Duodenal mucosa (tissue), 2 donors: ENCODE results near the gene IFT88.
A peak's percentile ranks its signal among the peaks of the same experiment; 100 is the strongest.

ENCODE experiments used
- H3K27ac ChIP-seq: one replicate; pipeline ENCODE4 v1.7.0; 2013; ENCODE audit warnings: low read depth, low read length
- H3K27me3 ChIP-seq, 2 donors: one replicate each; pipeline ENCODE4 v1.7.0; 2013; ENCODE audit warnings: low read length in 2 of 2, control low read depth in 1 of 2; ENCODE audit not compliant: insufficient read depth in 2 of 2, control insufficient read depth in 1 of 2
- H3K36me3 ChIP-seq, 2 donors: one replicate each; pipeline ENCODE4 v1.7.0; 2013; ENCODE audit warnings: low read length in 2 of 2, control low read depth in 1 of 2; ENCODE audit not compliant: insufficient read depth in 2 of 2, control insufficient read depth in 1 of 2
- H3K4me1 ChIP-seq, 2 donors: one replicate each; pipeline ENCODE4 v1.7.0; 2013; ENCODE audit warnings: low read length in 2 of 2, control low read depth in 1 of 2; ENCODE audit not compliant: insufficient read depth in 2 of 2, control insufficient read depth in 1 of 2
- H3K4me3 ChIP-seq, 2 donors: one replicate each; pipeline ENCODE4 v1.7.0; 2013; ENCODE audit warnings: low read length in 2 of 2, low read depth in 1 of 2
- H3K9ac ChIP-seq, 2 donors: one replicate each; pipeline ENCODE4 v1.7.0; 2013; ENCODE audit warnings: low read length in 2 of 2, low read depth in 1 of 2
- H3K9me3 ChIP-seq, 2 donors: one replicate each; pipeline ENCODE4 v1.7.0; 2013; ENCODE audit warnings: low read length in 2 of 2, control low read depth in 1 of 2; ENCODE audit not compliant: control insufficient read depth in 1 of 2

IFT88 gene, protein sequence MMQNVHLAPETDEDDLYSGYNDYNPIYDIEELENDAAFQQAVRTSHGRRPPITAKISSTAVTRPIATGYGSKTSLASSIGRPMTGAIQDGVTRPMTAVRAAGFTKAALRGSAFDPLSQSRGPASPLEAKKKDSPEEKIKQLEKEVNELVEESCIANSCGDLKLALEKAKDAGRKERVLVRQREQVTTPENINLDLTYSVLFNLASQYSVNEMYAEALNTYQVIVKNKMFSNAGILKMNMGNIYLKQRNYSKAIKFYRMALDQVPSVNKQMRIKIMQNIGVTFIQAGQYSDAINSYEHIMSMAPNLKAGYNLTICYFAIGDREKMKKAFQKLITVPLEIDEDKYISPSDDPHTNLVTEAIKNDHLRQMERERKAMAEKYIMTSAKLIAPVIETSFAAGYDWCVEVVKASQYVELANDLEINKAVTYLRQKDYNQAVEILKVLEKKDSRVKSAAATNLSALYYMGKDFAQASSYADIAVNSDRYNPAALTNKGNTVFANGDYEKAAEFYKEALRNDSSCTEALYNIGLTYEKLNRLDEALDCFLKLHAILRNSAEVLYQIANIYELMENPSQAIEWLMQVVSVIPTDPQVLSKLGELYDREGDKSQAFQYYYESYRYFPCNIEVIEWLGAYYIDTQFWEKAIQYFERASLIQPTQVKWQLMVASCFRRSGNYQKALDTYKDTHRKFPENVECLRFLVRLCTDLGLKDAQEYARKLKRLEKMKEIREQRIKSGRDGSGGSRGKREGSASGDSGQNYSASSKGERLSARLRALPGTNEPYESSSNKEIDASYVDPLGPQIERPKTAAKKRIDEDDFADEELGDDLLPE

DNA sequence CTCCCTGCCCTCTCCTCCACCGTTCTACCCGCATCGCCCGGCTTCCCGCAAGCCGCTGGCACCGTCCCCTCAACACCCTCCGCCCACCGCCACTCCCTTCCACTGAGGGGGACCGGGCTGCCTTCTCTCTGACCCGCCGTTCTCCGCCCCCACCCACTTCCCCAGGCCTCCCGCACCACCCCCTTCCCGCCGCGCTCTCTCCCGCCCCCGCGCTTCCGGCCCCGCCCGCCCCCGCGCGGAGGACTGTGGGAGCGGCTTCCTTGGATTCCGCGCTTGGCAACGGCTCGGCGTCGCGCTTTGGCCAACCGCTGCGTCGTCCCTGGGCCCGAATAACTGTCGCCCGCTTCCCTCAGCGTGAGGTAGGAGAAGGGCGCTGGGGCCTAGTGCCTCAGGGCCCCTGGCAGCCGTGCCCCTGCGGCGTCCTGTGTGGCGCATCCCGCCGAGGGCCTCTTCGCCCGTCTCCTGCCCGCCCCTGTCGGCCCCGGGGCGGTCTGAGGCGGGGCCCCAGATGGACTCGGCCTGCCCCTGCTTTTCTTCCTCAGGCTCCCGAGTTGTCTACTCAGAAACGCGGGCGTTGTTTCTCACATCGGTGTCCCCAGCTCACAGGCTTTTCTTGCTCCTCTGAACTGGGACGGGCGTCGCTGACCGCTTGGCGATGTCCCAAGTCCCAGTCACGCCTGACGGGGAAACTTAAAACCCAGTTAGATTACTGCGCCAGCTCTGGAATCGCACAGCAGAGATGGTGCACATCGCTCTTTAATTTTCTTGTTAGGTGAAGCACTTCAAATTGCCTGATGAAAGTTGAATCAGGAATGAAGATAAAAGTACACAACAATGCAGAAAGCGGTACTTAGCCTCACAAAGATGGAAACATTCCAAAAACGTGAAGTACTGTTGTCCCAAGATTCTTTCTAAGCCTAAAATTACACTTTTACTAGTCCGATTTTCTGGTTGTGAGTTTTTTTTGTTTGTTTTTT lies at the start of gene IFT88:
Gene IFT88 (plus strand): TSS at position 260 of the 977 bp plus-strand sequence. CDS start 7,229 bp downstream, outside the sequence.
- peak within 1 kb of the TSS; percentile 86 to 89 for H3K9ac ChIP-seq
- H3K9me3 ChIP-seq, result peaks cover 4 to 6% of the 10 kb centered on the region in 2 donors
- no peaks in the 10 kb centered on the region for H3K36me3 ChIP-seq
- peak within 1 kb of the TSS; percentile 89 for H3K27ac ChIP-seq
- H3K4me3 ChIP-seq, result peak within 1 kb of the TSS; percentile 73 to 91
- H3K4me1 ChIP-seq, result peaks cover 9 to 11% of the 10 kb centered on the region in 2 donors
- no peaks in the 10 kb centered on the region for H3K27me3 ChIP-seq

- no peak overlapping the region for H3K9ac ChIP-seq
- H3K4me3 ChIP-seq, result no peak overlapping the region
- H3K27ac ChIP-seq, result no peak overlapping the region
- peaks cover 14 to 33% of the 10 kb centered on the region in 2 donors for H3K4me1 ChIP-seq
- no peaks in the 10 kb centered on the region for H3K27me3 ChIP-seq
- peaks cover 0 to 4% of the 10 kb centered on the region in 2 donors for H3K36me3 ChIP-seq
- H3K9me3 ChIP-seq, result no peaks in the 10 kb centered on the region
Observed at GRCh38 chr13:20518660-20519100, 48.3 kb upstream of the IFT88 start.

GRCh38 chr13:20519875-20520274 lies 47.1 kb upstream of the IFT88 start:
- Histone ChIP-seq H3K4me1 (peaks cover 21 to 38% of the 10 kb centered on the region in 2 donors), H3K9me3 (no peaks in the 10 kb centered on the region), H3K36me3 (no peaks in the 10 kb centered on the region), H3K4me3 (peak overlapping the region; percentile 24 to 40), H3K27ac (peak overlapping the region; percentile 58), H3K9ac (no peak overlapping the region), H3K27me3 (no peaks in the 10 kb centered on the region)

GRCh38 chr13:20521364-20522115 lies 45.4 kb upstream of the IFT88 start:
- Histone ChIP-seq H3K27me3 (no peaks in the 10 kb centered on the region), H3K4me3 (peak overlapping the region in 1 of 2 donors; percentile 27), H3K9me3 (no peaks in the 10 kb centered on the region), H3K4me1 (peaks cover 27 to 41% of the 10 kb centered on the region in 2 donors), H3K27ac (peak overlapping the region; percentile 21), H3K36me3 (no peaks in the 10 kb centered on the region), H3K9ac (no peak overlapping the region)

DNA sequence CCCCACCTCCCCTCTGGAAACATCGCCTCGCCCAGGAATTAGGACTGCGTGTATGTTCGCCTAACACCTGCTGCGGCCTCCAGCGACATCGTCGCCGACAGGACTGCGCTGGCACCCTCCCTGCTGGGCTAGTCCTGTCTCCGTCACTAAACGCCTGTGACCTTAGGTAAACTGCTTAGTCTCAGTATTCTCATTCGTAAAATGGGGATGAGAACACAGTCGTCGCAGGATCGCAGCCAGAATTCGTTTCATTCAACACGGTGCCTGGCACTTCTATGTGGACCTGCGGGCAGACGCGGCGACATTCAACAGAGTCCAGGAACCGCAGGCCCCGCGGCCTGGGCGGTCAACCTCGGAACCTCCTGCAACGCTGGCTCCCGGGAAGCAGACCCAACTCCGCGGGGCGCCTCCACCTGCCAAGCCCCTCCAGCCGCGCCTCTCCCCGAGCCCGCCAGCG lies 41.8 kb upstream of the IFT88 start:
- Histone ChIP-seq H3K9me3 (no peaks in the 10 kb centered on the region), H3K27ac (peak overlapping the region; percentile 87), H3K36me3 (no peaks in the 10 kb centered on the region), H3K4me1 (peaks cover 32% of the 10 kb centered on the region in 2 donors), H3K27me3 (no peaks in the 10 kb centered on the region), H3K4me3 (peak overlapping the region; percentile 83 to 95), H3K9ac (peak overlapping the region; percentile 75 to 87)

GRCh38 chr13:20525601-20526544 lies 41.1 kb upstream of the IFT88 start, which contains the start of gene CRYL1:
Gene CRYL1, minus strand, starts transcription at chr13:20525857. Its CDS starts 63 bp downstream, at chr13:20525794.
- Histone ChIP-seq H3K27ac (peak within 1 kb of the TSS; percentile 87), H3K9ac (peak within 1 kb of the TSS; percentile 87 to 97), H3K9me3 (no peaks in the 10 kb centered on the region)

GRCh38 chr13:20526664-20527063 lies 40.3 kb upstream of the IFT88 start:
- Histone ChIP-seq H3K27ac (no peak overlapping the region), H3K4me3 (peak overlapping the region; percentile 83 to 95), H3K9ac (peak overlapping the region; percentile 87 to 97), H3K27me3 (no peaks in the 10 kb centered on the region), H3K36me3 (no peaks in the 10 kb centered on the region), H3K9me3 (no peaks in the 10 kb centered on the region), H3K4me1 (peaks cover 21 to 27% of the 10 kb centered on the region in 2 donors)

More at GRCh38 chr13:20525601-20526544, 41.1 kb upstream of the IFT88 start, which contains the start of gene CRYL1:
- H3K27me3 ChIP-seq, result no peaks in the 10 kb centered on the region
- H3K36me3 ChIP-seq, result no peaks in the 10 kb centered on the region
- H3K4me1 ChIP-seq, result peaks cover 27 to 28% of the 10 kb centered on the region in 2 donors
- H3K4me3 ChIP-seq, result peak within 1 kb of the TSS; percentile 83 to 95

- H3K9ac ChIP-seq, result no peak overlapping the region
- H3K9me3 ChIP-seq, result no peaks in the 10 kb centered on the region
- no peaks in the 10 kb centered on the region for H3K27me3 ChIP-seq
- H3K36me3 ChIP-seq, result no peaks in the 10 kb centered on the region
- H3K27ac ChIP-seq, result no peak overlapping the region
- H3K4me3 ChIP-seq, result no peak overlapping the region
- H3K4me1 ChIP-seq, result peaks cover 13 to 21% of the 10 kb centered on the region in 2 donors
Observed at GRCh38 chr13:20528452-20528851, 38.5 kb upstream of the IFT88 start.
